ENCODE measurements around the gene PHAF1.
A peak's percentile ranks its signal among the peaks of the same experiment; 100 is the strongest.

Gene PHAF1

GRCh38 chr16:67163164-67163998 is 53.6 kb downstream of the PHAF1 start:
- peak; percentile 73 for DNase-seq (ENCODE audit: low spot score)

GRCh38 chr16:67163999-67164558 is 54.3 kb downstream of the PHAF1 start:
- DNase-seq (ENCODE audit: low spot score), result no peak

GRCh38 chr16:67164599-67165061 is 54.9 kb downstream of the PHAF1 start, which contains the start of gene HSF4:
Gene HSF4, plus strand, starts transcription at chr16:67164745. Its CDS starts 67 bp downstream, at chr16:67164812.
- peak; percentile 81 for DNase-seq (ENCODE audit: low spot score)

GRCh38 chr16:67165121-67166078 is 55.7 kb downstream of the PHAF1 start:
- no peak for DNase-seq (ENCODE audit: low spot score)

GRCh38 chr16:67166110-67166547 is 56.4 kb downstream of the PHAF1 start:
- DNase-seq (ENCODE audit: low spot score), result no peak

DNA sequence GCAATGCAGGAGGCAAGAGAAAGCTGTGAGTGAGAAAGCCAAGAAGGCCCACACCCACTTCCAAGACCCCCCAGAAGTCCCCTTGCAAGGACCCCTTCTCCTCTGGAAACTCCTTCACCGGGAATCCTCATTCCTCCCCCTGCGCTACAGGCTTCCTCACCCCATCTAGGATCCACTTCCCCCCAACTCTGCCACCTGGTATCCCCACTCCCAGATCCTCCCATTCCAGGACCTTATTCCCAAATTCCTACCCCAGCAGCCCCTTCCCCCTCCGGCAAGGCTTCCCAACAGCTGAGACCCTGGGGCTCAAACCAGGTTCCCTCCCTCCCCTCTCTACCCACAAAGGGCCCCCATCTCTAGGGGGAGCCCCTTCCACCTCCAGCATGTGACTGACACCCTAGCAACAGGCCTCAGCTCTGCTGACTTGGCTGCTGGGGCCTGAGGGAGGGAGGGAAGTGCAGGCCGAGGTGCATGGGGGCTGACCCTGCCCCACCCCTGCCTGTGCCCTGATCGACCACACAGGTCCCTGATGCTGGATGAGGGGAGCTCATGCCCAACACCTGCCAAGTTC is 56.9 kb downstream of the PHAF1 start:
- DNase-seq (ENCODE audit: low spot score), result no peak

- no peak for DNase-seq (ENCODE audit: low spot score)
Measured at GRCh38 chr16:67167588-67167987, 57.8 kb downstream of the PHAF1 start.

DNA sequence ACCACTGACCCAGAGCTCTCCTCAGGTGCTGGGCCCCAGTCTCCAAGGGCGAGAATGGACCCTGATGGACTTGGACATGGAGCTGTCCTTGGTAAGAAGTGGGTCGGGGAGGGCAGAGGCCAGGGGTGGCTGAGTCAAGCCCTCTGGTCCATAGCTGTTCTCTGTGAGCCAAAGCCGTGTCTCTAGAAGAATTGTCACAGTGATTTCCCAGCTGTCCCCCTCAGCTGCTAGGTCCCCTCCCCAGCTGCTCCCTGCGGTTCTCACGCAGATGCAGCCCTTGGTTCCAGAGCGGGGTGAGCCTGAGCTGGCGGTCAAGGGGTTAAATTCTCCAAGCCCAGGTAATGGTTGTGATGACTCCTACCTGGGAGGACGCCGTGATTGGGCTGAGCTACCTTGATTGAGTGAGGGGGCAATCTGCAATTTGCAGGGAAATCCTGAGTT is 59.3 kb downstream of the PHAF1 start:
- no peak for DNase-seq (ENCODE audit: low spot score)

DNA sequence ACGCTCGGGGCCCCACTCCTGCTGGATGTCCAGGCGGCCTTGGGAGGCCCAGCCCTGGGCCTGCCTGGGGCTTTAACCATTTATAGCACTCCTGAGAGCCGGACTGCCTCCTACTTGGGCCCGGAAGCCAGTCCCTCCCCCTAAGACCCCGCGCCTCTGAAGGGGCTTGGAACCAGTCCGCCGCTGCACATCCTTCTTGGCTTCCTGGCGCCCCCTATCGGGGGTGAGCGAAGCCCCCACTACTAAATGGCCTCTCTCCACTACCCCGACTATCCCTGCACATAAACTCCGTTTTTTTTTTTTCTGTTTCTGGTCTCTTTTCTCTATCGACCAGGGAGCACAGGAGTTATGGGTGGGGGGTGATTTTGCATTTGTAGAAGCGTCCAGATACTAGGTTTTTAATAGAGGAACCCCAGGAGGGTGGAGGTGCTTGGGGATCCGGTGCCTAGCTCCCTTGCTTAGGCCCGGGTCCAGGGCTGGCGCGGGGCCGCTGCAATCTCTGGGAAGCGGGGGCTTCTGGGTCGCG is 60.0 kb downstream of the PHAF1 start:
- DNase-seq (ENCODE audit: low spot score), result no peak

DNA sequence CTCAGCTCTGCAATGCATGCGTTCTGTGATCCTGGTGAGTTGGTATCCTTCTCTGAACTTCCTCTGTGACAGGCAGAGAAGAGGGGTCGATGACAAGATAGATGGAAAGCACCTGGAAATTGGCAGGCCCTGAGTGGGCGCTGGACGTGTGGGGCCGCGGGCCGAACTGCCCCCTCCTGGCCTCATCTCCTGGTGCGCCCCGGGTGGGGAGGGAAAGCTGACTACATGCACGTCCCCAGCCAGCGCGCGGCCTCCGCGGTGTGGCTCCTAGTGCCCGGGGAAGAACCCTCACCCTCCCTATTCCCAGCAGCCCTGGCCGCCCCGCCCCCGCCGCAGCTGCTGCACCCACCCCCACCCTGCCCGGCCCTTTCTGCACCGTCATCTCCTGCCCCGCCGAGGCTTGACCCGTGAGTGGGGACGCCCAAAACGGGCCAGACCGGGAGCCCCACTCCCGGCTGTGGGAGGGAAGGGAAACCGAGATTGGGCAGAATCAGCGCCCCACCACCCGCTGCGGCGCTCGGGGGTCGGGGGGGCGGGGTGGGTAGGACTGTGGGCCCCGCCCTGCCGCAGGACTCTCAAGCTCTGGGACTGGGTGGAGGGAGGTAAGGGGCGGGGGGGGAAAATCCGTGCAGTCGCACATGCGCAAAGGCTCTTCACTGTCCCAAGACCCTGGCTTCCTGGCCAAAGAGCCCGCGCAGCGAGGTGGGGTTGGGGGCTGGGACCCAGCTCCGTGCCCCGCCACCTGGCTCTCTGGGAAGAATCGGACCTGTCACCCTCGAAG is 60.6 kb downstream of the PHAF1 start, which contains the start of gene NOL3:
Gene NOL3, plus strand, starts transcription at position 371 of the 781 bp plus-strand sequence.
- peak; percentile 90 for DNase-seq (ENCODE audit: low spot score)

GRCh38 chr16:67170949-67171649 is 61.4 kb downstream of the PHAF1 start:
- no peak for DNase-seq (ENCODE audit: low spot score)

- DNase-seq (ENCODE audit: low spot score), result no peak
Measured at GRCh38 chr16:67173323-67173722, 63.6 kb downstream of the PHAF1 start.

DNA sequence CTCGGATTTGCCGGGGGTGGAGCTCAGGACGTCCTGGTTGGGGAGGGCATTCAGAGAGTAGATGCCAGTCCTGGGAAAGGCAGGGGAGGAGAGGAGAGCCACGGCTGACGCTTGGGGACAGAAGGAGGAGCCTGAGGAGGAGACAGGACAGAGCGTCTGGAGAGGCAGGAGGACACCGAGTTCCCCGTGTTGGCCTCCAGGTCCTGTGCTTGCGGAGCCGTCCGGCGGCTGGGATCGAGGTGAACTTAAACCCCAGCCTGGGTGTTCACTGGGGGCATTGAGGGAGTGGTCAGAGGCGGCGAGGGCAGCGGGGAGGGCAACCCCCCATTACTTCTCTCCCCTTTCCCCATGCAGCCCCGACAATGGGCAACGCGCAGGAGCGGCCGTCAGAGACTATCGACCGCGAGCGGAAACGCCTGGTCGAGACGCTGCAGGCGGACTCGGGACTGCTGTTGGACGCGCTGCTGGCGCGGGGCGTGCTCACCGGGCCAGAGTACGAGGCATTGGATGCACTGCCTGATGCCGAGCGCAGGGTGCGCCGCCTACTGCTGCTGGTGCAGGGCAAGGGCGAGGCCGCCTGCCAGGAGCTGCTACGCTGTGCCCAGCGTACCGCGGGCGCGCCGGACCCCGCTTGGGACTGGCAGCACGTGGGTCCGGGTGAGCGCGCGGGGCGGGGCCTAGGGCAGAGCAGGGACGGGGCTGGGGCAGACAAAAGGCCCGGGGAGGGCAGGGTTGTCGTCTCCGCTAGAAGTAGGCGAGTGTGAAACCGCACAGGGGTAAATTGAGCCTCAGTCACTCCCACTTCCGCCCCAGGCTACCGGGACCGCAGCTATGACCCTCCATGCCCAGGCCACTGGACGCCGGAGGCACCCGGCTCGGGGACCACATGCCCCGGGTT is 64.3 kb downstream of the PHAF1 start:
- DNase-seq (ENCODE audit: low spot score), result peak; percentile 89

GRCh38 chr16:67174706-67175231 is 65.0 kb downstream of the PHAF1 start:
- no peak for DNase-seq (ENCODE audit: low spot score)

DNA sequence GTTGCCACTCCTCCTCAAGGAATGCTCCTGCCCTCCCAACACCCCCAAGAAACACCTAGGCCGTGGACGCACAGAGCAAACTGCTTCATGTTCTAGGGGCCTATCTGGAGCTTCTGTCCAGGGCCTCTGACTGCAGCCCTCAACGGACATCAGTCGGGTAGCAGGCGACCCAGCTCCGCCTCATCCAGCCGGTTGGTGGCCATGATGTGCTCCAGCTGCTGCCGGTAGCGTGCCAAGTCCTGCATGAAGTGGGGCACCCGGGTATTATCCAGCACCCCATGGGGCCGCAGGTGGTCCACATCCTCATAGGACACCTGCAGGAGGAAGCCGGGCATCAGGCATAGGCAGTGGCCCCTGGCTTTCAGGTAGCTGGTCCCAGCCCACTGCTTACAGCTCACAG is 66.9 kb downstream of the PHAF1 start:
- no peak for DNase-seq (ENCODE audit: low spot score)

GRCh38 chr16:67177743-67178699 is 68.3 kb downstream of the PHAF1 start:
- DNase-seq (ENCODE audit: low spot score), result peak; percentile 77

DNA sequence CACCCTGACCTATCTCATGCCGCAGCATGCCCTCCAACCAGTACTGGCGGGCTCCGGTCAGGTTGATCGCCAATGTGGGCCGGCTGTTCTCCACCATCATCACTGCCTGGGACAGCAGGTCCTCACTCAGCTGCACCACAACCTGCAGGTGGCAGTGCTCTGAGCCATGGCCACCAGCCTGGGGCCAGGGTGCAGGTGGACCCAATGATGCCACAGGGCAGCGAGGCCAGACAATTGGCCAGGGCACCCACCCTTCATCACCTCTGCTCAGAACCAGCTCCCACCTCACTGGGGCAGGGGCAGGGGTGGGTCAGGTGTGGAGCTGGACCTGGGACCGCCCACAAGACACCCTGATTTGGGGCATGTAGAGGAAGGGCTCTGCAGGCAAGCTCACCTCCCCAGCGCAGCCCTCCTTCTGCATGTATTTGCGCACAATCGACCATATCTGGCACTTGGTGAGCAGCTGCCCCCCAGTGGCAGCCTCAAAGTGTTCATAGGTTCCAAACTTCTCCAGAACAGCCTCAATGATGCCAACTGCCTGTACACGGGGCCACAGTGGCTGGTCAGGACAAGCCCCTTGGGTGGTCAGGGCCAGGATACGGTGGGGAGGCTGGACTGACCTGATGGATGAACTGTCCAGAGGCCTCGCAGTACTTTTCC is 69.8 kb downstream of the PHAF1 start:
- DNase-seq (ENCODE audit: low spot score), result no peak

Measured in AG08396 (cell line).